GM18873 (cell line): ENCODE measurements around the gene METTL9.
"Not testable (repeated sequence)": the region's sequence is repeated elsewhere in the genome, so short reads cannot be mapped to it uniquely, and the experiment has no call there.

Source experiments
- ATAC-seq: cut with Tn5 transposase; IDR thresholded peaks from one replicate; pipeline ENCODE4 v1.9.1; 2021; ENCODE audit warnings: mild to moderate bottlenecking, moderate library complexity, moderate number of reproducible peaks; ENCODE audit not compliant: unreplicated experiment, low FRiP score

Gene METTL9

DNA sequence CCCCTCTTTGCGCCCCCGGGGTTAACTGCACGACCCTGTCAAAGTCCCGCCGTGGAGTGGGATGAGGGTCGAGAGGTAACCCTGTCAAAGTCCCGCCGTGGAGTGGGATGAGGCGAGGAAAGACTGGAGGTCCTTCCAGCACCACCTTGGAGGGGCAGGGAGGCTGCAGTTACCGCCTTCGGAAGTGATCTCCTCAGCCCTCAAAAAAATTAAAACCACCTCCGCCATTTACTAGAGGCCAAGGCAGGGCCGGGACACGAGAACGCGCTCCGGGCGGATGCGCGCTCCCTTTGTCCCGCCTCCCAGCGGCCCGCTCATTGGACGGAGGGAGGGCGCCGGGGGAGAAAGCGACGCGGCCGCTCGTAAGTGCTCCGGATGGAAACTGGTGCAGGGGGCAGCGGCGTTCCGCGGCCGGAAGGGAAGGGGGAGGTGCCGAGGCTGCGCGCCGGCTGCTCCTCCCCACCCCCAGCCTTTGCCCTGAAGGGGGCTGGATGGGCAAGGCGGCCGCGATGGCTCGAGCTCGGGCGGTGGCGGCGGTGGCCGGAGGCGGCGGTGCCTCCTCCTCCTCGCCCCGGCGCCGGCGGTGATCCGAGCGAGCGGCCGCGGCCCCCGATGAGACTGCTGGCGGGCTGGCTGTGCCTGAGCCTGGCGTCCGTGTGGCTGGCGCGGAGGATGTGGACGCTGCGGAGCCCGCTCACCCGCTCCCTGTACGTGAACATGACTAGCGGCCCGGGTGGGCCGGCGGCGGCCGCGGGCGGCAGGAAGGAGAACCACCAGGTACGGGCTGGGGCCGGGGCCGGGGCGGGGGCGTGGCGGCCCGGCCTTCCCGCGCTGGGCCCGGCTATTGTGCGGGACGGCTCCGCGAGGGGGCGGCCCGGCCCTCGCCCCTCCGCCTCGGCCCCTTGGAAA lies at the start of gene METTL9:
TSS of gene METTL9 (plus strand) at position 456 of the 909 bp plus-strand sequence. CDS start at position 613, 157 bp downstream.
- ATAC-seq: peak; percentile 76

GRCh38 chr16:21549975-21550374 lies 49.4 kb upstream of the METTL9 start:
- ATAC-seq: not testable (repeated sequence)

GRCh38 chr16:21550435-21550834 lies 48.9 kb upstream of the METTL9 start:
- not testable (repeated sequence) for ATAC-seq

- not testable (repeated sequence) for ATAC-seq
These were observed 48.3 kb upstream of the METTL9 start for GRCh38 chr16:21551076-21551475.

DNA sequence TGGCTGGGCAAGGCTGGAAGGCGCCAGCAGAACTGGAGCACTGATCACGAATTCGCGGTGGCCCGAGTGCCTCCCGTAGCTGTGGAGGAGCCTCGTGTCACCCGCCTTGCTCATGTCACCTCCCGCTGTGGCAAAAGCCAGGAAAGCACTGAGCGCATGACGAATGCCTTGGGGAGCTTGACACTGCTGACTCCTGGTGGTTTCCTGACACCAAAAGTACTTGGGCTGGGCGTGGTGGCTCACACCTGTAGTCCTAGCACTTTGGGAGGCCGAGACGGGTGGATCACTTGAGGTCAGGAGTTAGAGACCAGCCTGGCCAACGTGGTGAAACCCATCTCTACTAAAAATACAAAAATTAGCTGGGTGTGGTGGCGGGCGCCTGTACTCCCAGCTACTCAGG lies 47.8 kb upstream of the METTL9 start:
- ATAC-seq: not testable (repeated sequence)

- ATAC-seq: not testable (repeated sequence)
These were observed 45.7 kb upstream of the METTL9 start for GRCh38 chr16:21553481-21554296.

DNA sequence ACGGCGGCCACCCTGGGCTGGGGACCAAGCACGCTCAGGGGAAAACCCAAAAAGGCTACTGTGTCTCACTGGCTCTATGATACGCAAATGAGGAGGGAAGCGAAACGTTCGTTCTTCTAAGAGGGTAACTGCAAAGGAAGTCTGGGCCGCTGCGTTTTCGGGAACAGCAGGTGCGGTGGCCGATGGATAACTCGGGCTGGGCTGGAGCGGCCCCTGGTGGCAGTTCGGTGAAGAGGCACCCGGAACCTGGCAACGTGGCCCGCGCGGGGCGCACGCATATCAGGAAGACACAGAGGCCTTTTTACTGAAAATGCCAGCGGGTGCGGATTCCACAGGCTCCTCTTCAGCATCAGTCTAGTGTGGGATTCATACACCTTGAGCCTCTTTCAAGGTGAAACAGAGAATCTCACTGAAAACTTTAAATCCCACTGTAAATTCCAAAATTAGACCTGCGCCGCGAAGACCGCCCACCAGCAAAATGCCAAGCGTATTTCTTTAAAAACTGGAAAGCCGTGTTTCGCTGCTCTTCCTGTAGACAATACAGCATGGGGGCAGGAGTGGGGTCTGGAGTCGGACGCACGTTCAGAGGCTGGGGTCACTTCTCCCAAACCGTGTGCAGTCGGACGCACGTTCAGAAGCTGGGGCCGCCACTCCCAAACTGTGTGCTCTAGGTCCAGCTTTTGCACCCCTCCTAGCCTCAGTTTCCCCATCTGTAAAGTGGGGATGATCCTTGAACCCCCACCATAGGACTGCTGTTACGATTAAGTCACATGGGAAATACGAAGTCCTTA lies 44.4 kb upstream of the METTL9 start:
- ATAC-seq: peak; percentile 94

DNA sequence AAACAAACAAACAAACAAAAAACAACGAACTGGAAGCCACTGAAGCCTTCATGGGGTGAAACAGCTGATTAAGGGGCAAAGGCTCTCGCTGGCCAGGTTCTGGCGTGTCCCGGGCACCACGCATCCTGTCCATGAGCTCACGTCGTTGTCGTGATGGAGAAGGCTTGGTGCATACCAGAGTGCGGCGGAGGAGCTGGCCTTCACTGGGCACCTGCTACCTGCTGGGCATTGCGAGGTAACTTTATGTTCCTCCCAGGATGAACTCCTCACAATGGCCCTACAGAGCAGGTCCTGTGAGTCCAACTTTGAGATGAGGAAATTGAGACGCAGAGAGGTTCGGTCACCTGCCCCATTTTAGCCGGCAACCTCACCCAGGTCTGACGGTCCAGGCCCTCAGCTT lies 43.8 kb upstream of the METTL9 start:
- not testable (repeated sequence) for ATAC-seq

- ATAC-seq: not testable (repeated sequence)
These were observed 43.3 kb upstream of the METTL9 start for GRCh38 chr16:21556026-21556595.

DNA sequence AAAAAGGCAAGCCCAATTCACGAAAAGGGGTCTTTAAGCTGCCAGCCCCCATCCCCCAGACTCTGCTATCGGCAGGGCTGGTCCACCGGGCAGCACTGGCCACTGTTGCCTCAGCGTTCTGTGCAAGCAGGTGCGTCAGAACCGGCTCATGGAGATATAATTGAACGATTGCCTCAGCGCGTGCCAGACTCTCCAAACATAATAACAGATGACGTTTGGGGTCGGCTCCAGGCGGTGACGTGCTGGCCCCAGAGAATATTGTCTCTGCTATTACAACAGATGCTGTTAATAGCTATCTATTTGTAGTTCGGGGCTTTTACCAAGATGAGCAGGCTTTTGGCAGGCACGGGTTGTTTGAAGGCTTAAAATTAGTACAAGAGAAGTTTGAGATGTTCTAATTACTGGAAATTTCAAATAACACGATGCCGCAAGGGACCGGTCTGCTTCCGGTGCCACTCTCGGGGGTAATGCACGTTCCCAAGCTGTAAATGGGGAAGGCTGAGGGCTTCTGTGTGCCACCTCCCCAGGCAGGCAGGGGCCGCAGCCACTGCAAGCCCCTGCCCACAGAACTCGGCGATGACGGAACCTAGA lies 42.6 kb upstream of the METTL9 start:
- ATAC-seq: not testable (repeated sequence)

- ATAC-seq: no peak
These were observed 38.9 kb upstream of the METTL9 start for GRCh38 chr16:21560462-21560861.

GRCh38 chr16:21563676-21564075 lies 35.7 kb upstream of the METTL9 start:
- no peak for ATAC-seq

- ATAC-seq: not testable (repeated sequence)
These were observed 35.0 kb upstream of the METTL9 start for GRCh38 chr16:21564367-21564766.

DNA sequence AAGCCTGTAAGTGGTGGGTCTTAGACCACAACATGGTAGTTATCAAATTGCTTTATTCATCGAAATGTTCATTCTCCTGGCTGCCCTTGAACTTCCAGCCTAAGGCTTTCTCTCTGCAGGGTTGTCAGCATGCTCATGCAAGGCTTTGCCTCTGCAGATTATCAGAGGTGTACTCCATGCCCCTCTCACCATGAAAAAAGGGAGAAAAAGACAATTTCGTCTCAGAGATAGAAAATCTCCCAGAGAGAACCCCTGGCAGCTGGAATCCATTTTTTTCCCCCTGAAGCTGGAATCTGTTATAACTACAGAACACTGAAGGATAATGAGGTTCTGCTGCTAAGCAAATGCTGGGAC lies 33.9 kb upstream of the METTL9 start:
- no peak for ATAC-seq

- ATAC-seq: no peak
These were observed 33.3 kb upstream of the METTL9 start for GRCh38 chr16:21565861-21566669.

DNA sequence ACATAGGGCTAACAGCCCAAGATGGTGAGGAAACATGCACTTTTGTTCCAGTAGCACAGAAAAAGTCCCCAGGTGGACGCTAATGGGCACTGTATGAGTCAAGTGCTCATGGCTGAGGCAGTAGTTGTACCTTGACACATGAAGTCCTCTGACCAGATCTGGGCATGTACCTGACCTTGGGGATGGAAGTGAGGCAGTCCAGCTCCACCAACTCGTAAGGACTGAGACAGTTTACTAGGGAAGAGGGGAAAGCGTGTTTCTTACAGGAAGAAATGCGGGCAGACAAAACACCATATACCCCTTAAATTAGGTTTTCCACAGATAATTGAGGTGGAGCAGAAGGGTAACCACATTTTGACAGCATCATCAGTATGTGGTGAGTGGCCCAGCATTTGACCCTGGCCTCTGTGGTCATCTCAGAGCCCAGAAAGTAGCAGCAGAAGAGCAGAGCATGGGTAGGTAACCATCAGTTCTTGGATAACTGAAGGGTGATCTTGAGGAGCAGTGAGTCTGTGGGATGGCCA lies 32.4 kb upstream of the METTL9 start:
- ATAC-seq: no peak

- ATAC-seq: not testable (repeated sequence)
These were observed 31.9 kb upstream of the METTL9 start for GRCh38 chr16:21567496-21567895.

DNA sequence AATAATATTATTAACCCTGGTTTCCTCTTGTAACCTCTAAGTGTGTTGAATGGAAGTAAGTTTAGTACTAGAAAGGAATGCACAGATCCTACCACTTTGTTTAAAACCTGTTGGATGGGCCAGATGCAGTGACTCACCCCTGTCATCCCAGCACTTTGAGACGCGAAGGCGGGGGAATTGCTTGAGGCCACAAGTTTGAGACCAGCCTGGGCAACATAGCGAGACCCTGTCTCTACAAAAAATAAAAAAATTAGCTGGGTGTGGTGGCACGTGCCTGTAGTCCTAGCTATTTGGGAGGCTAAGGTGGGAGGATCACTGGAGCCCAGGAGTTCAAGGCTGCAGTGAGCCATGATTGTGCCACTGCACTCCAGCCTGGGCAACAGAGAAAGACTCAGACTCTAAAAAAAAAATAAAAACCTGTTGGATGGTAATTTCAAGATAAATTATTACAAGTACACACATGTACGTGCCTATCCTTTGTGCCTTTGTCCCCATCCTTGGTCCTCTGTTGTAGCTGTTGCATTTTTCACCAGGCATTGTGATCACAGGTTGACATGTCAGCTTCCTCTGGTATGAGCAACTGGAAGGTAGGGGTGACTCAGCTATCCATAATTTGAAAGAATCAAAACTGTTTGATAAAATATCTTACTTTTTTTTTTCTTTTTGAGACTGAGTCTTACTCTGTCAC lies 30.7 kb upstream of the METTL9 start:
- ATAC-seq: no peak
